Esophagus squamous epithelium (tissue), 5 donors: ENCODE results near the gene HBG2. TPM values are rescaled to one million over a fixed set of nuclear protein-coding genes. Genes with fewer than 3 reads are reported as not detected.
"Not testable (repeated sequence)": the region's sequence is repeated elsewhere in the genome, so short reads cannot be mapped to it uniquely, and the experiment has no call there.

ENCODE experiments used
- DNase-seq: peaks from one replicate; lab custom pipeline; 2025; lab: John Stamatoyannopoulos, UW
- H3K27ac ChIP-seq, 4 donors: fragments of 200-600 bp; sonication (generic); one replicate each; pipeline ENCODE4 v1.5.1; 2016 to 2019; ENCODE audit warnings: mild to moderate bottlenecking in 1 of 4
- H3K27me3 ChIP-seq, 4 donors: fragments of 200-600 bp; sonication (generic); 1 replicate in 3 of 4; 2 replicates in 1 of 4; pipeline versions ENCODE4 v1.5.1 to v1.6.0; 2017 to 2021; ENCODE audit warnings: antibody characterized with exemption in 1 of 4
- H3K36me3 ChIP-seq, 3 donors: fragments of 200-600 bp; sonication (generic); one replicate each; pipeline ENCODE4 v1.5.1; 2016 to 2019
- H3K4me1 ChIP-seq, 3 donors: fragments of 200-600 bp; sonication (generic); one replicate each; pipeline ENCODE4 v1.5.1; 2017 to 2019
- H3K4me3 ChIP-seq, 4 donors: fragments of 200-600 bp; sonication (generic); 1 replicate in 3 of 4; 2 replicates in 1 of 4; pipeline ENCODE4 v1.5.1; 2016 to 2019; ENCODE audit warnings: mild to moderate bottlenecking in 2 of 4, moderate library complexity in 1 of 4
- H3K9me3 ChIP-seq, 3 donors: fragments of 200-600 bp; sonication (generic); one replicate each; pipeline ENCODE4 v1.5.1; 2016 to 2019
- CTCF ChIP-seq, 6 experiments: fragments of 450-650 bp in 4 of 6; fragments of 200-600 bp in 2 of 6; sonication (generic) in 2 of 6; IDR thresholded peaks; one replicate each; pipeline ENCODE4 v1.5.1; 2016 to 2019; ENCODE audit warnings: antibody characterized with exemption in 6 of 6, mild to moderate bottlenecking in 4 of 6, moderate library complexity in 4 of 6
- POLR2A ChIP-seq, 4 donors: fragments of 450-650 bp; IDR thresholded peaks; one replicate each; pipeline ENCODE4 v1.6.1; 2017; ENCODE audit warnings: antibody characterized with exemption in 4 of 4, mild to moderate bottlenecking in 4 of 4, moderate library complexity in 3 of 4
- WGBS, 2 donors: methylation state at CpG; one replicate each; pipeline ENCODE4 v1.1.5; 2018; 5-methylcytosine and 5-hydroxymethylcytosine counted together
- intact Hi-C: fragments of 100-400 bp; cut with DNase I; formaldehyde crosslinking; loops from one replicate; pipeline ENCODE4 v1.15.0; 2022
- total RNA-seq, 4 donors: library from RNA; depleted of rRNA; stranded (reverse); fragments of >200 nt; gene quantifications; one replicate each; pipeline ENCODE4 v1.1.0, GENCODE V29; 2016
- donor health status: DM: yes; HTN: yes; CAD: no.

Gene HBG2
- total RNA-seq, 4 donors from 2014 or later = not detected

GRCh38 chr11:5252919-5253265 is 1.7 kb downstream of the HBG2 start:
- no peak for TF ChIP-seq CTCF (IDR thresholded peaks at IDR 0.05)
- no peak for TF ChIP-seq POLR2A (IDR thresholded peaks at IDR 0.05)
- WGBS, 2 donors = 38 to 58% methylated on average over 1 of the region's 1 CpG
- Histone ChIP-seq H3K4me1 (no peaks in the 10 kb centered on the region), H3K27ac (no peak overlapping the region), H3K27me3 (no peaks in the 10 kb centered on the region), H3K4me3 (no peak overlapping the region), H3K36me3 (no peaks in the 10 kb centered on the region), H3K9me3 (no peaks in the 10 kb centered on the region)
- no peak for DNase-seq
- intact Hi-C loops = no loop called here

DNA sequence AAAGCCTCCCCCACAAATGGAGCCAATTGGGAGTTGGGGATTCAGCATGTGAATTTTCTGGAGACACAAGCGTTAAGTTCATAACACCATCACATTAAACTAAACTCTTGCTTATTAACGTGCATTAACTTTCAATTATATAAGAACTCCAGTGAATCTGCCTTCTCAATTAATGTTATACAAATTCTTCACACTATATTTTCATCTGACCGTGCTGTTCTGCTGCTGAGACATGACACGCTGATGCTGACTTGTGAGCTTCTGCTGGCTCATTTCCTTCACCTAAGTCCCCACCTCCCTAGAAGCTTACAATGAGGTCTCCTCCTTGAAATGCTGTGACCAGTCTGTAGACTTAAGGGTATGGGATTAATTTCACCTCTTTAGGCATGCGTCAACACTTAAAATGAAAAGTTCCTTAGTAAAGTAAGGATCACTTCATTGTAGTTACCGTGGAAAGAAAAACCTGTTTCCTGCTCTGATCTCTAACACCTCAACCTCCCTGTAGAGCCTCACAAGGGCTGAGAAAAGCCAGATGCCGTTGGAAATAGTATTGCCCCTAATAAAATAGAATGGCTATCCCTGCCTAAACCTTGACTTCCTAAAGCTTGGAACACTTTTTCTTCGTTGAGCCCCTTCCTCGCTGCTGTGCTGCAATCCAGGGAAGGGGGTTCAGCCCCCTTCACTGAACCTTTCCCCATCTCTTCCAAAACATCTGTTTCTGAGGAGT is 2.2 kb downstream of the HBG2 start:
- no peak overlapping the region for H3K27ac ChIP-seq
- DNase-seq = no peak
- TF ChIP-seq POLR2A (IDR thresholded peaks at IDR 0.05) (no peak), CTCF (IDR thresholded peaks at IDR 0.05) (no peak)
- intact Hi-C loops = no loop called here
- no peaks in the 10 kb centered on the region for H3K9me3 ChIP-seq
- WGBS, 2 donors = 58 to 64% methylated on average over 9 of the region's 9 CpGs
- no peaks in the 10 kb centered on the region for H3K36me3 ChIP-seq
- no peaks in the 10 kb centered on the region for H3K27me3 ChIP-seq
- no peaks in the 10 kb centered on the region for H3K4me1 ChIP-seq
- no peak overlapping the region for H3K4me3 ChIP-seq

DNA sequence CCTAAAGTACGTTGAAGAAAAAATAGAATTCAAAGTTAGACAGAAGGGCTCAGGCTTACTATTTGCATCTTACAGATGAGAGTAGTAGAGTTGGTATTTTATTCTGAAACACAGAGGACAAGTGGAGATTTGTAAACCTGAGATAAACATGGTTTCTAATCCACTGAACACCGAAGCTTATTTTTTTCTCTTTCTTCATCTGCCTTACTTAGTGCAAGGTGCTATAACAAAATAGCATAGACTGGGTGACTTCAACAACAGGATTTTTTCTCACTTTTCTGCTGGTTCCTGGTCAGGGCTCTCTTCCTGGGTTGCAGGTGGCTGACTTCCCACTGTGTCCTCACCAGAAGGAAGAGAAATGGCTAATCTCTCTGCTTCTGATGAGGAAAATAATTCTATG is 2.8 kb downstream of the HBG2 start:
- DNase-seq = no peak
- Histone ChIP-seq H3K36me3 (no peaks in the 10 kb centered on the region), H3K4me3 (no peak overlapping the region), H3K4me1 (no peaks in the 10 kb centered on the region), H3K27ac (no peak overlapping the region), H3K27me3 (no peaks in the 10 kb centered on the region), H3K9me3 (no peaks in the 10 kb centered on the region)
- intact Hi-C loops = no loop called here
- TF ChIP-seq POLR2A (IDR thresholded peaks at IDR 0.05) = no peak
- no peak for TF ChIP-seq CTCF (IDR thresholded peaks at IDR 0.05)
- WGBS, 2 donors = 48 to 56% methylated on average over 2 of the region's 2 CpGs

DNA sequence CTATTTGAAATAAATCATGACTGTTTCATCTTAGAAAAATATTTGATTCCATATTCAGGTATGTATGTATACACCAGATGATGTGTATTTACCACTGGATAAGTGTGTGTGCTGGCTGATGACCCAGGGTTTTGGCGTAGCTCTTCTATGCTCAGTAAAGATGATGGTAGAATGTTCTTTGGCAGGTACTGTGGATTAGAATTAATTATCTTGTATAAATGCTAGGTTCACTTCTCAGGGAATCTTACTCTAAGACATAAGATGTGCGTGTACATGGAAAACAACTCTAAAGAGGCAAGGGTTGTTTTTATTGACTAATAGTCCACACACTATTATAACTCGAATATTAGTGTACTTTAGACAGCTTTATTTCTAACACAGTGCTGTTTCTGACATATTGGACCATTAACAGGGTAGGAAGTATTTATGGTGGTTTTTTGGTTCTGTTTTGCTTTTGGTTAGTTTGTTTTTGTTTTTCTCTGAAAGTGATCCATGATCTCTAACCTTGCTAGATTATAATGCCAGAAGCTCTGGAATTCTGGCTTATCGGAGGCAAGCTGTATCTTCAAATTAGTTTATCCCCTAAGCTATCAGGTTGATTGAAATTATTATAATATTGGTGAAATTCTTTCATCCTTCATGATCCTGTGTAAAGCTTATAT is 3.9 kb downstream of the HBG2 start:
- 77 to 81% methylated on average over 4 of the region's 4 CpGs for WGBS, 2 donors
- Histone ChIP-seq H3K9me3 (no peaks in the 10 kb centered on the region), H3K4me3 (no peak overlapping the region), H3K27ac (no peak overlapping the region), H3K36me3 (no peaks in the 10 kb centered on the region), H3K27me3 (no peaks in the 10 kb centered on the region), H3K4me1 (no peaks in the 10 kb centered on the region)
- intact Hi-C loops = no loop called here
- no peak for DNase-seq
- TF ChIP-seq CTCF (IDR thresholded peaks at IDR 0.05) (no peak), POLR2A (IDR thresholded peaks at IDR 0.05) (no peak)

DNA sequence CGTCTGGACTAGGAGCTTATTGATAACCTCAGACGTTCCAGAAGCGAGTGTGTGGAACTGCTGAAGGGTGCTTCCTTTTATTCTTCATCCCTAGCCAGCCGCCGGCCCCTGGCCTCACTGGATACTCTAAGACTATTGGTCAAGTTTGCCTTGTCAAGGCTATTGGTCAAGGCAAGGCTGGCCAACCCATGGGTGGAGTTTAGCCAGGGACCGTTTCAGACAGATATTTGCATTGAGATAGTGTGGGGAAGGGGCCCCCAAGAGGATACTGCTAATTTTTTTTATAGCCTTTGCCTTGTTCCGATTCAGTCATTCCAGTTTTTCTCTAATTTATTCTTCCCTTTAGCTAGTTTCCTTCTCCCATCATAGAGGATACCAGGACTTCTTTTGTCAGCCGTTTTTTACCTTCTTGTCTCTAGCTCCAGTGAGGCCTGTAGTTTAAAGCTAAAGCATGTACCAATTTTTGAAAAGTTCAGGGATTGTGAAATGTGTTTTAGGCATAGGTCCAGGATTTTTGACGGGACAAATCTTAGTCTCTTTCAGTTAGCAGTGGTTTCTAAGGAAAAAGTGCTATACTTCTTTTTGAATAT is 4.7 kb downstream of the HBG2 start, which contains the start of gene HBG1:
TSS of gene HBG1 (minus strand) at position 51 of the 590 bp plus-strand sequence. CDS start 53 bp downstream, outside the sequence.
- H3K36me3 ChIP-seq, DNase-seq, H3K9me3 ChIP-seq, H3K27ac ChIP-seq, H3K27me3 ChIP-seq, intact Hi-C loops, H3K4me3 ChIP-seq, H3K4me1 ChIP-seq: not testable (repeated sequence)
- WGBS, 2 donors = 55 to 67% methylated on average over 3 to 4 of the region's 9 CpGs

- DNase-seq, H3K4me3 ChIP-seq, H3K27ac ChIP-seq, H3K4me1 ChIP-seq, H3K9me3 ChIP-seq, intact Hi-C loops, H3K36me3 ChIP-seq, H3K27me3 ChIP-seq: not testable (repeated sequence)
- WGBS, 2 donors = 100% methylated on average over 2 of the region's 7 CpGs; no CpG with 5 or more reads in 1 of the 2 donors
Measured at GRCh38 chr11:5248498-5248897, 6.1 kb downstream of the HBG2 start.
